Measurements from ENCODE around the gene ZFAND2B. TPM values are rescaled to one million over a fixed set of nuclear protein-coding genes. Genes with fewer than 3 reads are reported as not detected.

Gene ZFAND2B
- total and polyA plus RNA-seq, 4 experiments from 2014 or later, result 73.3 to 81.5 (median 78.0) TPM

GRCh38 chr2:219225350-219225749 lies 18.8 kb downstream of the ZFAND2B start:
- H3K27me3 Mint-ChIP-seq, result no peaks in the 10 kb centered on the region
- Histone ChIP-seq H3K9me3 (ENCODE audit: control insufficient read depth in 1 of 2, low read length in 2 of 2) (no peaks in the 10 kb centered on the region), H3K36me3 (ENCODE audit: insufficient read depth, low read length) (peaks cover 59% of the 10 kb centered on the region), H3K27me3 (ENCODE audit: insufficient read depth, low read length) (no peaks in the 10 kb centered on the region), H3K4me3 (ENCODE audit: low read length in 2 of 2) (no peak overlapping the region), H3K27ac (ENCODE audit: low read depth, low read length) (no peak overlapping the region), H3K4me1 (ENCODE audit: insufficient read depth, low read length) (peaks cover 25% of the 10 kb centered on the region)
- H3K4me1 Mint-ChIP-seq, result peaks cover 18 to 52% (median 30%) of the 10 kb centered on the region in 4 donors
- peaks cover 0 to 2% (median 0%) of the 10 kb centered on the region in 8 donors for H3K9me3 Mint-ChIP-seq
- POLR2A ChIA-PET (ENCODE audit: partially characterized antibody), result interaction anchor here (4.4 to 17.6 kb wide), 2 partner anchors 19 to 25 kb away, joined by 13 to 684 read pairs; partner anchors contain the start of genes GLB1L, STK16, TUBA4A and TUBA4B
- H3K27ac Mint-ChIP-seq, result peak overlapping the region in 1 of 7 donors; percentile 50
- intact Hi-C loops (cut with micrococcal nuclease), result no loop called here
- CTCF ChIA-PET (ENCODE audit: partially characterized antibody), result interaction anchor here (1.6 to 2.5 kb wide), 4 partner anchors 12 to 66 kb away, joined by 4 to 18 read pairs (median 11); partner anchors contain the start of genes NHEJ1 and TUBA4A
- H3K36me3 Mint-ChIP-seq, result peaks cover 34 to 63% of the 10 kb centered on the region in 2 donors
- no peak overlapping the region for H3K4me3 Mint-ChIP-seq
- no peak for DNase-seq

GRCh38 chr2:219228041-219228910 lies 21.7 kb downstream of the ZFAND2B start:
- peaks cover 40 to 63% of the 10 kb centered on the region in 2 donors for H3K36me3 Mint-ChIP-seq

GRCh38 chr2:219228911-219229304 lies 22.3 kb downstream of the ZFAND2B start:
- H3K27me3 ChIP-seq (ENCODE audit: insufficient read depth, low read length), result no peaks in the 10 kb centered on the region
- H3K4me1 Mint-ChIP-seq, result peaks cover 26 to 77% (median 47%) of the 10 kb centered on the region in 4 donors
- CTCF ChIA-PET (ENCODE audit: partially characterized antibody), result interaction anchor here (2.0 to 4.1 kb wide), 8 partner anchors 17 to 171 kb away, joined by 4 to 25 read pairs (median 13); partner anchors contain the start of genes DNAJB2, GLB1L, SLC23A3 and STK16
- POLR2A ChIA-PET (ENCODE audit: partially characterized antibody), result interaction anchor here (1.2 to 17.6 kb wide), 24 partner anchors 7 to 160 kb away, joined by 4 to 684 read pairs (median 6); partner anchors contain the start of genes ABCB6, CNPPD1, DNAJB2 and DNPEP
- DNase-seq, result no peak
- H3K36me3 ChIP-seq (ENCODE audit: insufficient read depth, low read length), result peaks cover 53% of the 10 kb centered on the region
- peaks cover 49% of the 10 kb centered on the region for H3K4me1 ChIP-seq (ENCODE audit: insufficient read depth, low read length)
- intact Hi-C loops (cut with micrococcal nuclease), result loop anchor here (1.0 kb wide), 8 partner anchors 10 to 69 kb away; partner anchors contain the start of genes DNAJB2, GLB1L, NHEJ1 and STK16
- peaks cover 41 to 63% of the 10 kb centered on the region in 2 donors for H3K36me3 Mint-ChIP-seq
- H3K4me3 Mint-ChIP-seq, result peak overlapping the region; percentile 78 to 99 (median 86)
- H3K27ac ChIP-seq (ENCODE audit: low read depth, low read length), result peak overlapping the region; percentile 87
- H3K27ac Mint-ChIP-seq, result peak overlapping the region; percentile 68 to 94 (median 84)
- no peaks in the 10 kb centered on the region for H3K9me3 ChIP-seq (ENCODE audit: control insufficient read depth in 1 of 2, low read length in 2 of 2)
- H3K4me3 ChIP-seq (ENCODE audit: low read length in 2 of 2), result peak overlapping the region; percentile 62 to 69
- no peaks in the 10 kb centered on the region for H3K27me3 Mint-ChIP-seq
- H3K9me3 Mint-ChIP-seq, result peaks cover 0 to 2% (median 0%) of the 10 kb centered on the region in 8 donors

More at GRCh38 chr2:219228041-219228910, 21.7 kb downstream of the ZFAND2B start:
- Histone ChIP-seq H3K36me3 (ENCODE audit: insufficient read depth, low read length) (peaks cover 53% of the 10 kb centered on the region), H3K4me3 (ENCODE audit: low read length in 2 of 2) (peak overlapping the region; percentile 62 to 69), H3K27ac (ENCODE audit: low read depth, low read length) (peak overlapping the region; percentile 87), H3K9me3 (ENCODE audit: control insufficient read depth in 1 of 2, low read length in 2 of 2) (no peaks in the 10 kb centered on the region), H3K27me3 (ENCODE audit: insufficient read depth, low read length) (no peaks in the 10 kb centered on the region), H3K4me1 (ENCODE audit: insufficient read depth, low read length) (peaks cover 49% of the 10 kb centered on the region)
- Mint-ChIP-seq H3K4me1 (peaks cover 26 to 70% (median 47%) of the 10 kb centered on the region in 4 donors), H3K9me3 (peaks cover 0 to 2% (median 0%) of the 10 kb centered on the region in 8 donors), H3K27ac (peak overlapping the region; percentile 63 to 92 (median 75)), H3K4me3 (peak overlapping the region; percentile 78 to 99 (median 86)), H3K27me3 (no peaks in the 10 kb centered on the region)
- CTCF ChIA-PET (ENCODE audit: partially characterized antibody), result interaction anchor here (1.0 to 4.1 kb wide), 8 partner anchors 11 to 69 kb away, joined by 3 to 25 read pairs (median 12); partner anchors contain the start of genes GLB1L, NHEJ1, SLC23A3 and STK16
- intact Hi-C loops (cut with micrococcal nuclease), result no loop called here
- no peak for DNase-seq
- POLR2A ChIA-PET (ENCODE audit: partially characterized antibody), result interaction anchor here (1.2 to 17.6 kb wide), 20 partner anchors 9 to 161 kb away, joined by 4 to 684 read pairs (median 9); partner anchors contain the start of genes ABCB6, CNPPD1, DNAJB2 and DNPEP

GRCh38 chr2:219229305-219230058 lies 22.9 kb downstream of the ZFAND2B start, which contains the start of the genes ANKZF1 and ATG9A:
Gene ANKZF1, plus strand, starts transcription at chr2:219229806. Its CDS starts 452 bp downstream, at chr2:219230258.
Gene ATG9A, minus strand, starts transcription at chr2:219229636. Its CDS starts 1,612 bp downstream, at chr2:219228024.
- Mint-ChIP-seq H3K9me3 (peaks cover 0 to 2% (median 0%) of the 10 kb centered on the region in 8 donors), H3K36me3 (peaks cover 43 to 63% of the 10 kb centered on the region in 2 donors), H3K27me3 (no peaks in the 10 kb centered on the region), H3K27ac (peak within 1 kb of the TSS; percentile 94 to 98 (median 96)), H3K4me1 (peaks cover 28 to 82% (median 51%) of the 10 kb centered on the region in 4 donors), H3K4me3 (peak within 1 kb of the TSS; percentile 94 to 99 (median 96))
- peaks cover 49% of the 10 kb centered on the region for H3K4me1 ChIP-seq (ENCODE audit: insufficient read depth, low read length)
- H3K27me3 ChIP-seq (ENCODE audit: insufficient read depth, low read length), result no peaks in the 10 kb centered on the region
- peak within 1 kb of the TSS; percentile 63 to 69 for H3K4me3 ChIP-seq (ENCODE audit: low read length in 2 of 2)
- ChIA-PET POLR2A (ENCODE audit: partially characterized antibody) (interaction anchor here (1.0 to 17.6 kb wide), 29 partner anchors 8 to 159 kb away, joined by 3 to 684 read pairs (median 5); partner anchors contain the start of genes ABCB6, CNPPD1, DNAJB2 and DNPEP), CTCF (ENCODE audit: partially characterized antibody) (interaction anchor here (1.0 to 4.1 kb wide), 12 partner anchors 16 to 172 kb away, joined by 3 to 25 read pairs (median 11); partner anchors contain the start of genes DNAJB2, GLB1L, SLC23A3 and STK16)
- H3K27ac ChIP-seq (ENCODE audit: low read depth, low read length), result peak within 1 kb of the TSS; percentile 87
- no peaks in the 10 kb centered on the region for H3K9me3 ChIP-seq (ENCODE audit: control insufficient read depth in 1 of 2, low read length in 2 of 2)
- peaks cover 53% of the 10 kb centered on the region for H3K36me3 ChIP-seq (ENCODE audit: insufficient read depth, low read length)
- DNase-seq, result peak; percentile 98 to 100 (median 99)
- intact Hi-C loops (cut with micrococcal nuclease), result loop anchor here (1.0 kb wide), 8 partner anchors 10 to 69 kb away; partner anchors contain the start of genes DNAJB2, GLB1L, NHEJ1 and STK16

- Mint-ChIP-seq H3K4me3 (peak overlapping the region; percentile 94 to 99 (median 96)), H3K36me3 (peaks cover 43 to 62% of the 10 kb centered on the region in 2 donors), H3K27me3 (no peaks in the 10 kb centered on the region), H3K27ac (peak overlapping the region; percentile 94 to 98 (median 96)), H3K9me3 (no peaks in the 10 kb centered on the region), H3K4me1 (peaks cover 26 to 82% (median 50%) of the 10 kb centered on the region in 4 donors)
- POLR2A ChIA-PET (ENCODE audit: partially characterized antibody), result interaction anchor here (1.0 to 17.6 kb wide), 28 partner anchors 7 to 159 kb away, joined by 3 to 684 read pairs (median 6); partner anchors contain the start of genes ABCB6, CNPPD1, DNAJB2 and DNPEP
- Histone ChIP-seq H3K4me1 (ENCODE audit: insufficient read depth, low read length) (peaks cover 49% of the 10 kb centered on the region), H3K27ac (ENCODE audit: low read depth, low read length) (peak overlapping the region; percentile 87), H3K27me3 (ENCODE audit: insufficient read depth, low read length) (no peaks in the 10 kb centered on the region), H3K4me3 (ENCODE audit: low read length in 2 of 2) (peak overlapping the region; percentile 63 to 69), H3K36me3 (ENCODE audit: insufficient read depth, low read length) (peaks cover 53% of the 10 kb centered on the region), H3K9me3 (ENCODE audit: control insufficient read depth in 1 of 2, low read length in 2 of 2) (no peaks in the 10 kb centered on the region)
- CTCF ChIA-PET (ENCODE audit: partially characterized antibody), result interaction anchor here (1.0 to 4.1 kb wide), 11 partner anchors 15 to 172 kb away, joined by 3 to 25 read pairs (median 11); partner anchors contain the start of genes DNAJB2, GLB1L, SLC23A3 and STK16
- peak in 1 of 5 donors; percentile 54 for DNase-seq
- intact Hi-C loops (cut with micrococcal nuclease), result no loop called here
Observed at GRCh38 chr2:219230059-219230540, 23.5 kb downstream of the ZFAND2B start.

GRCh38 chr2:219234331-219234730 lies 27.7 kb downstream of the ZFAND2B start:
- Histone ChIP-seq H3K27ac (ENCODE audit: low read depth, low read length) (no peak overlapping the region), H3K9me3 (ENCODE audit: control insufficient read depth in 1 of 2, low read length in 2 of 2) (no peaks in the 10 kb centered on the region), H3K36me3 (ENCODE audit: insufficient read depth, low read length) (peaks cover 65% of the 10 kb centered on the region), H3K4me3 (ENCODE audit: low read length in 2 of 2) (no peak overlapping the region), H3K4me1 (ENCODE audit: insufficient read depth, low read length) (peaks cover 26% of the 10 kb centered on the region), H3K27me3 (ENCODE audit: insufficient read depth, low read length) (no peaks in the 10 kb centered on the region)
- DNase-seq, result no peak
- H3K36me3 Mint-ChIP-seq, result peaks cover 63 to 74% of the 10 kb centered on the region in 2 donors
- no peak overlapping the region for H3K4me3 Mint-ChIP-seq
- H3K9me3 Mint-ChIP-seq, result no peaks in the 10 kb centered on the region
- CTCF ChIA-PET (ENCODE audit: partially characterized antibody), result interaction anchor here (0.9 to 1.9 kb wide), 3 partner anchors 11 to 63 kb away, joined by 3 to 7 read pairs (median 3); partner anchors contain the start of genes GLB1L and STK16
- POLR2A ChIA-PET (ENCODE audit: partially characterized antibody), result interaction anchor here (1.0 to 17.6 kb wide), 4 partner anchors 16 to 45 kb away, joined by 3 to 684 read pairs (median 6); partner anchors contain the start of genes ABCB6, DNAJB2, GLB1L and STK16
- H3K27me3 Mint-ChIP-seq, result no peaks in the 10 kb centered on the region
- no peak overlapping the region for H3K27ac Mint-ChIP-seq
- H3K4me1 Mint-ChIP-seq, result peaks cover 10 to 52% (median 28%) of the 10 kb centered on the region in 4 donors
- intact Hi-C loops (cut with micrococcal nuclease), result no loop called here

Data from CD4-positive, alpha-beta memory T cell (primary cell).